Rectal smooth muscle tissue (tissue), 1 donor: ENCODE data around the gene OR52I2.
A peak's percentile ranks its signal among the peaks of the same experiment; 100 is the strongest.

Experiments used
- H3K27ac ChIP-seq: one replicate; pipeline ENCODE4 v1.7.0; 2013; ENCODE audit warnings: low read depth, low read length, inconsistent platforms
- H3K27me3 ChIP-seq: one replicate; pipeline ENCODE4 v1.7.0; 2013; ENCODE audit warnings: low read length; ENCODE audit not compliant: control insufficient read depth, insufficient read depth
- H3K36me3 ChIP-seq: one replicate; pipeline ENCODE4 v1.7.0; 2013; ENCODE audit warnings: low read length; ENCODE audit not compliant: control insufficient read depth, insufficient read depth
- H3K4me1 ChIP-seq: one replicate; pipeline ENCODE4 v1.7.0; 2013; ENCODE audit warnings: low read length; ENCODE audit not compliant: control insufficient read depth, insufficient read depth
- H3K4me3 ChIP-seq: one replicate; pipeline ENCODE4 v1.7.0; 2013; ENCODE audit warnings: low read length
- H3K9ac ChIP-seq: one replicate; pipeline ENCODE4 v1.7.0; 2013; ENCODE audit warnings: low read length

The OR52I2 gene

DNA sequence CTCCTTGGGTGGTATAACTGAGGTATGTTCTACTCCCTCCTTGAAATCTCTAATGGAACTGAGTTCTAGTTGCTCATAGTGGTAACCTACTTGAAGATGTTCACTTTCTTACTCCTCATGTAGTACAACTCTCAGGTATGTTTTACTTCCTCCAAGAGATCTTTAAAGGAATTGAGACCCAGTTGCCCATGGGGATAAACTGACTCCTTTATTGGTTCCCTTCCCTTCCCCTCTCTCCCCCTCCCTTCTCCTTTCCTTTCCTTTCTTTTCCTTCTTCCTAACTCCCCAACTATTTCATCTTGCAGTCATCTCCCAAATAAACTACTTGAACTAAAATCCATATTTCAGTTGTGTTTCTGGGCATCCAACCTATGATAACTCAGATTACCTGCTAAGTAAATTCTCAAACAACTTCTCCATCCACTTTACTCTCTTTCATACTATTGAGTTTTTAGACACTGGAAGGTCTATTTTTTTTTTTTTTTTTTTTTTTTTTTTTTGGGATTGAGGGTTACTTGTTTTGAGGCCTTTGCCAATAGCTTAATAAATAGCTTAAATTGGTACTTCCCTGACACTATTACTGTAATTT, 34.4 kb downstream of the OR52I2 start:
- no peaks in the 10 kb centered on the region for H3K36me3 ChIP-seq
- H3K4me3 ChIP-seq, result no peak overlapping the region
- H3K27me3 ChIP-seq, result no peaks in the 10 kb centered on the region
- H3K27ac ChIP-seq, result no peak overlapping the region
- no peak overlapping the region for H3K9ac ChIP-seq
- no peaks in the 10 kb centered on the region for H3K4me1 ChIP-seq

DNA sequence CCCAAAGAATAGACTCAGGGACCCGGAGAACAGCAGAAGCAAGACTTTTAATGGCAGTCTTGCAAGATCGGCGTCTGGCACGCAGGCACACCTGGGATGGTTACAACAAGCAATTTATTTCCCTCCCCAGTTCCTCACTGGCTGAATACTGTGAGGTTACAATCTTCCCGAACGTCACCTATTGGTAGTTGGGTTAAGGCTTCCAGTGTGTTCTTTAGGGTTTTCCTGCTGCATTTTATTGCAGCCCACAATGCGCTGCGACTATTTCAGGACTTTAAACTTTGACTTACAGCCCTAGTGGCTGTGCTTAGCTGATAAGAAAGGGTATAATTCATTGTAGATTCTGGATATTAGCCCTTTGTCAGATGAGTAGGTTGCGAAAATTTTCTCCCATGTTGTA, 38.0 kb downstream of the OR52I2 start:
- H3K27ac ChIP-seq, result no peak overlapping the region
- H3K4me1 ChIP-seq, result no peaks in the 10 kb centered on the region
- no peak overlapping the region for H3K9ac ChIP-seq
- H3K27me3 ChIP-seq, result no peaks in the 10 kb centered on the region
- no peak overlapping the region for H3K4me3 ChIP-seq
- no peaks in the 10 kb centered on the region for H3K36me3 ChIP-seq

DNA sequence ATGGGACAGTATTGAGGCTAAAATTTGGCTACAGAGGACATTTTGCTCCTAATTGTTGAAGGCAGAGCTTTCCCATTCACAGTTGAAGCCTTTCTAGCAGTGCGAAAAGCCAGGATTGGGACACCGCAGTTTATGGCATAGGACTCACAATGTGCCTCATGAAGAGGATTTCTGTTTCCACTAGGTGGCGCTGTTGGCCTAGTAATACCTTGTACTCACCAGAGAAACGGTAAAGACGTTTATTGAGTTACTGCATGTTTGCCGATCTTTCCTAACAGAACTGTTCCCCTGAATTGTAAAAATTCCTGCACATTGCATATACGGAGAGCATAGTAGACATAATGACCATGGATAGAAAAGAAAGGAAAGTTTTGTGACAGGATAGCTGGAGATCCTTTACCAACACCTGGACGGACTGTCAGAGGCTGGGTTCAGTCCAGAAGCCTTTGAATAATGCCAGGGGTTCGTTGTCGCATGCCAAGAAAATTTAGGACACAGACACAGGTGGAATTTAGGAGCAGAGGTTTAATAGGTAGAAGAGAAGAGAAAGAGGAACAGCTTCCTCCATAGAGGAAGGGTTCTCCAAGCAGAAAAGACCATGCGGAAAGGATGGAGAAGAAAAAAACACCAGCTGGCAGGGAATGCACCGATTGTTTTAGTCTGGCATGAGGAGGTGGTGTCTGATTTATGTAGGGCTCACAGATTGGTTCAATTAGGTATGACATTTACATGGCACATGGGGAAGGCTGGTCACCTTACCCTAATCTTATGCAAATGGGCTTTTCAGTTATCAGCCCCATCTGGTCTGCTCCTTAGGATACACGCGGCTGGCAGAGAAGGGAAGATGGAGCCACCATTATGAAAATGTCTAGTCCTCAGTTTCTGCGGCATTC, 44.9 kb downstream of the OR52I2 start:
- Histone ChIP-seq H3K27ac (no peak overlapping the region), H3K36me3 (no peaks in the 10 kb centered on the region), H3K9ac (no peak overlapping the region), H3K4me1 (no peaks in the 10 kb centered on the region), H3K27me3 (no peaks in the 10 kb centered on the region), H3K4me3 (no peak overlapping the region)

DNA sequence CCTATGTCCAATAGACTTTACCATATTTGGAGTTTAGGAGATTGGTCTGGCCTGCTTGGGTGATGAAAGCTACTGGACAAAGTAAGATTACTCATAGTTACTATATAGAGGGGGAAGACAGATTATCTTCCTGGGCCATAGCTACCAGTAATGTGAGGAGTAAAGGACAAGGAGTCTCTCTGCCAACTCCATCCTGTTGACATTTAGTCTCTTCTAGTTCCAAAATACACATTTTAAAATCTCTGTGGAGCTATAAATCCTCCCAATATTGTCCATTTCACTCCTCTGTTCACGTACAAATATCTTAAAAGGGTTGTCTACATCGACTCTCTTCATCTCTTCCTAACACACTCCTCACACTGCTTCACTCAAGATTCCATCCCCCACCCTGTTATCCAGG, 54.6 kb downstream of the OR52I2 start:
- H3K9ac ChIP-seq, result no peak overlapping the region
- H3K4me1 ChIP-seq, result no peaks in the 10 kb centered on the region
- H3K36me3 ChIP-seq, result no peaks in the 10 kb centered on the region
- no peaks in the 10 kb centered on the region for H3K27me3 ChIP-seq
- H3K27ac ChIP-seq, result no peak overlapping the region
- H3K4me3 ChIP-seq, result no peak overlapping the region

DNA sequence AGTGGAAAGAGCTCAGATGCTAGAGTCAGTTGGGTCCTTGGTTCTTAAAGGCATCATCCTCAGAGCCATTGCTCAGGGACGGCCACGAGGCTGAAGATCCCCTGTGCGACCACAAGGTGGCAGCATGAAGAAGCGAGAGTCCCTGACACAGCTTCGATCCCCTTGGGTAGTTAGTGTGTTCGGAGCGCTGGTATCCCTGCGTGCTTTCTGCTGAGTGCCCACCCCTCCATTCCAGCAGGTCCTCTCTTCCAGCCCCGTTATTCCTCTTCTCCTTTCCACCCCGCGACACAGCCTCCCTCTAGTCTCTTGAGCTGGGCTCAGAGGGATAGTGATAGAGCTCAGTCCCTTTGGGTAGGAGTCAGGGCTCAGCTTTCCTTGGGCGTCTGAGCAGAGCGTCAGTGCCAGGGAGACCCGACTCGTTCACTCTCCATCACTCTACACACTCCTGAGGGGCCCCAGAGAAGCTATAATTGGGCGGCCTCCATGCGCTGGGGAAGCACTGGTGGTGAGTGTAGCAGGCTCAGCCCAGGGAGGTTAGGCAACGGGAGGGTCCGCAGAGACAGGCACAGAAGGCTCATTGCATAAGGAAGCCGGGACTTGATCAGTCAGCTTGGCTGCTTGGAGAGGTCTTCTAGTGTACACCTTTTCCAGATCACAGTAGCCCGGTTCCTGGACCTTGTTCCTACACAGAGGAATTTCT, 55.6 kb downstream of the OR52I2 start, which contains the start of gene OR51D1:
OR51D1 (plus strand) TSS at position 516 of the 700 bp plus-strand sequence. CDS start 2,314 bp downstream, outside the sequence.
- H3K27me3 ChIP-seq, result no peaks in the 10 kb centered on the region
- H3K27ac ChIP-seq, result no peak within 1 kb of the TSS
- H3K36me3 ChIP-seq, result no peaks in the 10 kb centered on the region
- no peaks in the 10 kb centered on the region for H3K4me1 ChIP-seq
- H3K9ac ChIP-seq, result no peak within 1 kb of the TSS
- peak within 1 kb of the TSS; percentile 64 for H3K4me3 ChIP-seq

DNA sequence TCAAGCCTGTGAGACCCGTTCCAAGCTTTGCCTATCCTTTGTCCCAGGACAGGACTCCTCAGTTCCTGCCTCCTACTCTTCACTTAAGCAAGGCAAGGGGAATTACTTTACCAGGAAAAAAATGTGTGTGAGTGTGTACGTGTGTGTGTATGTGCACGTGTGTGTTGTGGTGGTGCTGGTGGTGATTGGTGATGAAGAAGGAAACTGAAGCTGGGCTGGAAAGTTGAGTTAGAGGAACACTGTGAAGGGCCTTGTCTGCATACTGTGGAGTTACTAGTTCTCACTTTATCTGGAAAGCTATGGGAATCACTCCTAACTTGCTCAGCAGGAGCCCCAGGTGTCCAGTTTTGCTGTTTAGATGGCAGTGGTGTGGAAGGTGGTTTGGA, 56.1 kb downstream of the OR52I2 start:
- no peaks in the 10 kb centered on the region for H3K36me3 ChIP-seq
- no peak overlapping the region for H3K4me3 ChIP-seq
- H3K27ac ChIP-seq, result no peak overlapping the region
- no peak overlapping the region for H3K9ac ChIP-seq
- H3K27me3 ChIP-seq, result no peaks in the 10 kb centered on the region
- no peaks in the 10 kb centered on the region for H3K4me1 ChIP-seq

DNA sequence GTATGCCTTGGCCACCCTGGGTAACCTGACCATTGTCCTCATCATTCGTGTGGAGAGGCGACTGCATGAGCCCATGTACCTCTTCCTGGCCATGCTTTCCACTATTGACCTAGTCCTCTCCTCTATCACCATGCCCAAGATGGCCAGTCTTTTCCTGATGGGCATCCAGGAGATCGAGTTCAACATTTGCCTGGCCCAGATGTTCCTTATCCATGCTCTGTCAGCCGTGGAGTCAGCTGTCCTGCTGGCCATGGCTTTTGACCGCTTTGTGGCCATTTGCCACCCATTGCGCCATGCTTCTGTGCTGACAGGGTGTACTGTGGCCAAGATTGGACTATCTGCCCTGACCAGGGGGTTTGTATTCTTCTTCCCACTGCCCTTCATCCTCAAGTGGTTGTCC, 58.4 kb downstream of the OR52I2 start:
- H3K27me3 ChIP-seq, result no peaks in the 10 kb centered on the region
- no peaks in the 10 kb centered on the region for H3K36me3 ChIP-seq
- no peak overlapping the region for H3K27ac ChIP-seq
- no peak overlapping the region for H3K4me3 ChIP-seq
- H3K4me1 ChIP-seq, result peaks cover 5% of the 10 kb centered on the region
- H3K9ac ChIP-seq, result no peak overlapping the region

DNA sequence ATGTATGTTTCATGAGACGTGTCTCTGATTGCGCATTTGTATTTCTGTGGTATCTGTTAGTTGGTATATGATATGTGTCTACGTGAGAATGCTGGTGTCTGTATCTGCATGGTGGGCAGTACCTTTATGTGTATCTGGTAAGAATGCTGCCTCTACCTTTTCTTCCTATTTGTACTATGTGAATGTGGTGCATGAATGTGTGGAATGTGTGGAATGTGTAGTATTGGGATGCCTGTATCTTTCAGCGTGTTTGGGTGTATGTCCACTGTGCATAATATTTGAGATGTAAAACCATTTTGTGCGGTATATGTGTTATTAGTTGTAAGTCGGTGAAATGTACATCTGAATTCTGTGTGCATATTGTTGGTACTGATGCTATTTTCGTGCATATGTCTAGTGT, 60.0 kb downstream of the OR52I2 start:
- H3K9ac ChIP-seq, result no peak overlapping the region
- H3K4me3 ChIP-seq, result no peak overlapping the region
- H3K36me3 ChIP-seq, result no peaks in the 10 kb centered on the region
- H3K27ac ChIP-seq, result no peak overlapping the region
- no peaks in the 10 kb centered on the region for H3K27me3 ChIP-seq
- H3K4me1 ChIP-seq, result peaks cover 14% of the 10 kb centered on the region

DNA sequence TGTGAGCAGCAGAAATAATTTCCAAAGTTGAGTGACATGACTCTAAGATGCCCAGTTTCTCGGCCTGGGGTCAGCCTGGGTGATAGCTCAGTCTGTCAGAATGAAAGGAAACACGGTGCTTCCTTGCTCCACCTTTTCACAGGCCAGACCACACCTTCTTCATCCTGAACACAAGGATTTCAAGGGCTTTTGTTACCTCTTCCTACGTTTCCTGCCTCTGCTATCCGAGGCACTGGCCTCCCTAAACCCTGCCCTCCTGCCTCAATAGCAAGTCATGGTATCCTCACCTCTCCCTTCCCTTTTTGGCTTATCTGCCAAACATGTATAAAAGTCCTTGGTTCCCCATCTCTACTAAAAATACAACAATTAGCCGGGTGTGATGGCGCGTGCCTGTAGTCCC, 60.5 kb downstream of the OR52I2 start:
- Histone ChIP-seq H3K4me1 (peaks cover 16% of the 10 kb centered on the region), H3K27ac (no peak overlapping the region), H3K36me3 (no peaks in the 10 kb centered on the region), H3K4me3 (no peak overlapping the region), H3K27me3 (no peaks in the 10 kb centered on the region), H3K9ac (no peak overlapping the region)
